Stimulated activated CD4-positive, alpha-beta T cell treated with anti-CD3 and anti-CD28 coated beads, TNF-alpha, amount 100 ng/mL, for 48 hours (primary cell): ENCODE measurements around the gene PKIG.

ENCODE experiments used
- DNase-seq, 3 donors: peaks; one replicate each; pipeline ENCODE4 v3.0.0-alpha.2; 2020; ENCODE audit warnings: low read depth in 3 of 3

Gene PKIG

DNA sequence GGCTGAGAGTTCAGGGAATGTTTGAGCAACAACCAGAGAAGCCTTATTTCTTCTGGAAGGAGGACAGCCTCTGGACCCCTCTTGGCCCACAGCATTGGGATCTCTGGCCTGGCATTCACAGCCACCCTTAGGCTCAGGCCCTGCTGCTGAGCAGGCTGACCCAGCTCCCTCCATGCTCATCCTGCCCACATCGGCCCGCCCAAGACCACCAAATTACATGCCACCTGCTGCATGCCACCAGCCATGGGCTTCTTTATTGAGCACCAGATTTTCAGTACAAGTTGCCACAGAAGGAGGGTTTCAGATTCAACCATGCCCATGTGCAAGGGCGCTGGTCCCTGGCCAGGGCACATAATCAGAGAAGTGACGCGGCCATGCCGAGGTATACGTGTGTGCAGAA is 36.9 kb downstream of the PKIG start:
- DNase-seq, result no peak

DNA sequence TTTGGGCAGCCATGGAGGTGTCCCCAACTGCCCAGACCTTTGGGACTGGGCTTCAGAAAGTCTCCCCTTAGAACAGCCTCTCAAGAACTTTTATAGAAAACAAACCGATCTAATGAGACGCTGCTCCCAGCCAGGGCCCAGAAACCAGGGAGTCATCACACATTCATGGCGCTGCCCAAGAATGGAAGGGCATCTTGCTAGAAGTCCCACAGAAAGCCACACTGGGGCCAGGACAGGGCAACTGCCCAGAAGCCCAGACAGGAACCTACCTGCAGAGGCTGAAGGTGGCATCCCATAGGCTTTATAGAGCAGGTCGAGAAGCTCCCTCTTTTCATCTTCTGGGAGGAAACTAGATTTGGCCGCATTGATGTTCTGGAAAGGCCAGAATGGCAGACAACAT is 37.7 kb downstream of the PKIG start:
- DNase-seq, result no peak

DNA sequence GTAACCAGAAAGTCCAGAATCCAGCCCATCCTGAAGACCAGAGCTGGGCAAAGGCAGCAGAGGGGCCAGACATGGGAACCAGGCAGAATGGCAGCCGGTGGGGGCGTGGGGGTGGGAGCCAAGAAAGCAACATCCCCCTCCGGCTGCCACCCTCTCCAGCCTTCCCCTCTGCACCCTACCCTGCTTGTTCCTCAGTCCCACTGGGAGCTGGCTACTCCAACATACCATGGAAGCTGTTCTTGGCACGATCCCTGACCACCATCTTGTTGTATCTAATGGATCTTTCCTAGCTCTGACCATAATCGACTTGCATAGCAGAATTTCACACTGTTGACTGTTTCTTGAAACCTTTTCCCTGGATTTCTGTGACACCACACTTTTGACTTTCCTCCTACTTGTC is 38.9 kb downstream of the PKIG start:
- DNase-seq, result no peak

DNA sequence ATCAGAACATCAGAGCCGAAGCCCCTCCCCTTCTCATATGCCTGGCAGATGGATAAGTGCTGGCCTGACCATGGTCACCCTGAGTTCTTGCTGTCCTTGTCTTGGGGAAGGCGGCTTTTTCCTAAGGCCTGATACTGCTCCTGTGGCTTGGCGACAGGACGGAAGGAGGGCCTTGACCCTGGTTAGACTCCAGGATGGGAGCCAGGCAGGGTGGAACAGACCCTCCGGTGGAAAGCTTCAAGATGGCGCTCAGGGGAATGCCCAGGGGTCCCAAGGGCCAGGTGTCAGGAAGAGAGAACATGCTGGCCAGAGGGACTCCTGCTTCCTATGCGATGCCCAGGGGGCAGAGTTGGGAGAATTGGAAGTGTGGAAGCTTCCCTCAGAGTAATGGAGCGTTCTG is 39.6 kb downstream of the PKIG start:
- no peak for DNase-seq

DNA sequence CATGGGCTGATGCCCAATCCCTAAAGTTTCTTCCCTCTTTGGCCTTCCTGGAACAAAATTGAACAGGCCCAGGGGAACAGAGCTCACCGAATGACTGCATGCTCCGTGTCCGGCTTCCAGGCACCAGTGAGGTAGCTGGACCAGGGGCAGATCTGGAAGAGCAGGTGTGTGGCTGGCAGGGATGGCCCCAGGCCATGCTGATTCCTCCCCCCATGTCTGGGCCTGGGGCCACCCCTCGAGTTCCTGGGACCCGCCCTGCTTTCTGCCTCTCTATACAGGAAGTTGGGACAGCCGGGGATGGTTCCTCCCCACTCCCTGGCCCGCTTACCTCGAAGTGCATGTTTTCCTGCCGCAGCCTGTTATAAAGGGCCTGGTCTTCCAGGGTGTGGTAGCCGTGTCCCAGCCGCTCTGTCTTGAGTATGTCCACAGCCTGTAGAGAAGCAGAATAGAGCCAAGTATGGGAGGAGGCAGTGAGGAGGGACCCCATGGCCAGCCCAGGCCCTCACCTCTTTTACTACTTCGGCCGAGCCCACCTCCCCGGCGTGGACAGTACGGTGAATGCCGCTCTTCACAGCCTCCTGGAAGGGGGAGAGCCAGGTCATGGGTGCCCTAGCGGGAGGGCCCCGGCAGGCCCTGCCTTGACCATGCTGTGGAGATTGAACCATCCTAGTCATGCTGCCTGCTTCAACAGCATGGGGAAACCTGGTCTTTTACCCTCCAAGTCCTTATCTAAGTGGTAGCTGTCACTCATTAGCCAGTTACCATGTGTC is 40.3 kb downstream of the PKIG start:
- DNase-seq, result no peak

DNA sequence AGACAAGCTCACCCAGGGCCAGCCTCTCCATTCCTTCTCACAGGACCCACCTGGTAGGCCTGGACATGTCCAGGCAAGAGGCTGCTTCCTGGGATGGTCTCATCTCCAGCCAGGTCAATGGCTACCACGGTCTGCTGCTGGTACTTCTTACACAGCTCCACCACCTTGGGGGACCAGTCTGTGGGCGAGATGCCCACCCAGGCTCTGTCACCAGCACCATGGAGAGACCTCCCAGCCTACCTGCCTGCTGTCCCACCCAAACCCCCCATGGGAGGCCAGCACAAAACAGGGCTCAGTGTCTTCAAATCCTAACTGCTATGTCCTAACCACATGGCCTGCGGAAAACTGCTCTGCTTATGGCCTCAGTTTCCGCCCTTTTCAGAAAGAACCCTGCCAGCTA is 41.8 kb downstream of the PKIG start:
- DNase-seq, result no peak

DNA sequence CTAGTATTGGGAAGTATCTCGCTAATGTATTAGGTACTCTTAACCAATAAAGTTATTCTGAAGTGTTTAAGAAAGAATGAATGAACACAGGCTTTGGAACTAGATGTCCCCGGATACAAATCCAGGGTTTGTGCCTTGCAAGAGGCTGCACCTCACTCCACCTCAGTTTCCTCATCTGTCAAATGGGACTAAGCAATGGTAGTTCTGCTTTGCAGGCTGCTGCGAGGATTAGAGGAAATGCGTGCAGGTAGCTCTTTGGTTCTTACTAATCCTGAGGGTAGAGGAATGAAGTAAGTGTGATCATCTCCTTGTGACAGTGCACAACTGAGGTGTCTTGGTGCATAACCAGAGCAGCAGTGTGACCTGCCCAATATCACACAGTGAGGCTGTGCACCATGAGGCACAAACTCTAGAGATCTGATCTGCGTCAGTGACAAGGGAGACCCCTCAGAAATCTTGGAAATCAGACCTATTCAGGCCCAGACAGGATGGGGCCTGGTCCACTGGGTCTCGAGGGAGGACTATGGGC is 42.4 kb downstream of the PKIG start:
- DNase-seq, result no peak

DNA sequence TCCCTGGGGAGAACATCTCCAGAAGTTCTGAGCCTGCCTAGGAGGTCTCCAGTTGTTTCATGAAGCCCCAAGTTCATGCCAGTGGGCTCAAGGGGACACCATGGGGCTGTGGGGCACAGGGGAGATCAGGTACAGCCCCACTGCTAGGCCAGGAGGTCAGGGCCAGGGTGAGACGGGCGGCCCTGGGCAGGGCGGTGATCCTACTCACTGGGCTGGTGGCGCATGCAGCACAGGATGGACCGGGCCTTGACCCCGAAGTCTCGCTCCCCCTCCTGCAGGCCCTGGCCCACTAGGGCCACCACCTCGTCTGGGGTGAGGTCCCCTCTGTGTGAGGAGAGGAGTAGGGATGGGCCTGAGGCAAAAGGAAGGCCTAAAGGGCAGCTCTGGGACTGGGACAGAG is 43.0 kb downstream of the PKIG start:
- DNase-seq, result no peak

DNA sequence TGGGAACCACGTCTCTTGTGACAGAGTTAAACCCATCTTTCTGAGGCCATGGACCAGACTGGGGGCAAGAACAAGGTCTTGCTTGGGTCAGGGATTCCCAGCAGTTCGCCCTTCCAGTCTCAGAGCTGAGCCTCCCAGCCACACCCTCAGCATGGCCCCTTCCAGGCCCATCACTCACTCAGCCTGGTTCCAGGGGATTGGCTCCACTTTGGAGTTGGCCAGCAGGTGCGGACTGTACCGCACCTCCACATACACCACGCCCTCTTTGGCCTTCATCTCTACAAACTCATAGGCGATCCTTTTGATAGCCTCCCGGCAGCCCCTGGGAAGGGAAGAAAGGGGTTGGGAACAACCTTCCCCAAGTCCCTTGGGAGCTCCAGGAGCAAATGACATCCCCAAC is 43.9 kb downstream of the PKIG start:
- no peak for DNase-seq

DNA sequence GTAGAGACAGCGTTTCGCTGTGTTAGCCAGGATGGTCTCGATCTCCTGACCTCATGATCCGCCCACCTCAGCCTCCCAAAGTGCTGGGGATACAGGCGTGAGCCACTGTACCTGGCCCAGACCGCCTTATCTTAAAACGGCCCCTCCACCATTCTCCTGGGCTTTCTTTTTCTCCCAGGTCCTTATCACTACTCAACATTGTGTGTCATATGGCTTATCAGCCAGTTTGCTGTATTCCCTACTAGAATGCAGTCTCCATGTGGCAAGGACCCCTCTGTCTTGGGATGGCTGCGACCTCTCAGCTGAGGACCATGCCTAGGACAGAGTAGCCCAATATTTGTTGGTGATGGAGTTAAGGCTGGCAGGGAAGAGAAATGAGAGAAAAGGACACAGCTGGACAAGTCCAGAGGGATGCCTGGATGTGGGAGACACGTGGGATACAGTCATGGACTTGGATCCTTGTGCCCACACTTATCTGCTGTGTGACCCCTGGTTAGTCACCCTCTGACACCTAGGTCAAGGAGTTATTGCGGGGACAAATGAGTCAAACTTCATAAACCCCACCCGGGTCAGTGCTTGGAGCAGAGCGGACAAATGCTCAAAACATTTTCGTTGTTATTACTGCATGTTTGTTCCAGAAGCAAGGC is 45.1 kb downstream of the PKIG start:
- DNase-seq, result no peak

DNA sequence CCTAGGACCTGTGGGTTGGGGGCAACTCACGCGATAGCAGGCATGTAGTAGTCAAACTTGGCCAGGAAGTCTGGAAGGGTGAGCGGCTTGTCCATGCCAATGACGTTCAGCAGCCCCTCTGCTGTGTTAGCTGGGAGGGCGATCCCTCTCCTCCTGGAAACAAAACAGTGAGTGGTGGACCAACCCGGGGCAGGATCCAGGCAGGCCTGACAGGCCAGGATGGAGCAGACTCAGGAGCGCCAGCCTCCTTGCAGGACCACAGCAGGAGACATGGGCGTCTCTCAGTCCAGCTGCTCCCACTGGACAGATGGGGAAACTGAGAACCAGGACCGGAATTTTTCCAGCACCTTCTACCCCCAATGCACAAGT is 46.6 kb downstream of the PKIG start:
- DNase-seq, result no peak

DNA sequence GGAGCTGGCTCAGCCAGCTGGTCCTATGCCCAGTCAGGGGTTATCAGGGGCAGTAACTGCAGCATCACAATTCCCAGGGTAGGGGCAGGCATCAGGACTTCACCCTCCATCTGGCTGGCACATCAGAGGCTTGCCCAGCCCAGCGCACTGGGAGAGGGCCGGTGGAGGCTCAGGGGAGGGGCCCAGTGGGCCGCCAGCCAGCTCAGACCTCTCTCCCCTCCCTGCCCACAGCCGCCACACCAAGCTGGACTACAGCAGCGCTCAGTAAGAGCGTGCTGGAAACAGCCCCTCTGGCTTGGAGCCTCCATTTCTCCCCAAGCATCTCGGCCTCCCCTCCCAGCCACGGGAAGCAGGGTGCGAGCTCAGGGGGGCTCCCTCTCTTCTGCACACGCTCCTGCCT is 47.2 kb downstream of the PKIG start:
- no peak for DNase-seq

DNA sequence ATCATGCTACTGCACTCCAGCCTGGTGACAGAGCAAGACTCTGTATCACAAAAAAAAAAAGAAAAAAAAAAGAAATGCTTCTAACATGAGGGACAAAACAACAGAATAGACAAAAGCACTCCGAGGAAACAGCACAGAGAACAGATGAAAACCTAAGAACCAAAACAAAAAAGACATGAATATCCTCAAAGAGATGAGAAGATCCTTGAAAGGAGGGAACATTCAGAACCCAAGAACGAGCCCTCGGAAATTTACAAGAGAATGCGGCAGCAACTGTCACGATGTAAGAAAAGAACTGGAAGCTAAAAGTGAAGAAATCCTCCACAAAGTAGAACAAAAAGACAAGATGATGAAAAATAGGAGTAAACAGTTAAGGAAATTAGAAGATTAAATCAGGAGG is 47.9 kb downstream of the PKIG start:
- no peak for DNase-seq

DNA sequence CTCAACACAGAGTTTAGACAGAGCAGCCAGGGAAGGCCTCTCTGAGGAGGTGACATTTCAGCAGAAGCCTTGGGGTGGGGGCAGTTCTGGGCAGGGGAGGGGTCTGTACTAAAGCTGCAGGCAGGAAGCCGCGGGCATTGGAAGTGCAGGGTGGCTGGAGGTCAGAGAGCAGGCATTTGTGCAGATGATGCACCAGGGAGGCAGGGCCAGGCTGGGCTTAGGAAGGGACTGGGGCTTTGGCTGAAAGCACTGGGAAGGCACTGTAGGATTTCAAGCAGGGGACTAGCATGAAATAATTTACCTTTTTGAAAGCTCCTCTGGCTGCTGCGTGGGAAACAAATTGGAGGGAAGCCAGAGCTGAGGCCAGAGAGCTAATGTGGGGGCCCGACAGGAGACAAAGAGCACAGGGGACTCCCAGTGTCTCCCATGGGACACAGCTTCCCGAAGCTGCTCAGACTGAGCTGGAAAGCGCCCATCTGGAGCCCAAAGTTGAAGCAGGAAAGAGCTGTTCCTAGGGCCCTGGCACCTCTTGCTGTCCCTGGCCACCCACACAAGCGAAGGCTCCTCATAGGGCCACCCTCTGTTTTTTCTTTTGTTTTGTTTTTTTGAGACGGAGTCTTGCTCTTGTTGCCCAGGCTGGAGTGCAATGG is 49.8 kb downstream of the PKIG start:
- no peak for DNase-seq

DNA sequence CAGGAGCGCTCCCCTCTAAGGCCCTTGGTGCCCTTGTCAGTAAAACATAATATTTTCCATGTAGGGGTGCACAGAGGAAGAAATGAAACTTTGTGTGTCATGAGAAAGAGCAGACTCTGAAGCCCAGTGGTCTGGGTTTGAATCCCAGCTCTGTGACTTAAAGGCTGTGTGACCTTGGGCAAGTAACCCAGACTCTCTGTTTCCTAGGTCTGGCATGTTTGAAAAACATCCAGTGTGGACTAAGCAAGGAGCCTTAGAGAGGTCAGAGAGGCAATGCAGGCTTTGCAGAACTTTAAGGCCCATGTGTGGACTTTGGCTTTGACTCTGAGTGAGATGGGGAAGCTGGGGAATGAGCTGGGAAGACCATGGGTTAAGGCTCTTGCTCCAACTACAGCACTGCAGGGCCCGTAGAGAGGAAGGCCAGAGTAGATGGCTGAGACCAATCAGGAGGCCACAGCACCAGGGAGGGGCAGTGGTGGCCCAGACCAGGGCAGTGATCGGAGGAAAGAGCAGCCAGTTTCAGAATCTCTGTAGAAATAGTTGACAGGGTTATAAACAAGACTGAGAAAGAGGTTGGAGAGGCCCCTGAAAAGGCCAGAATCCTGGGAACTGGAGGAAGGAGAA is 50.9 kb downstream of the PKIG start:
- DNase-seq, result no peak

DNA sequence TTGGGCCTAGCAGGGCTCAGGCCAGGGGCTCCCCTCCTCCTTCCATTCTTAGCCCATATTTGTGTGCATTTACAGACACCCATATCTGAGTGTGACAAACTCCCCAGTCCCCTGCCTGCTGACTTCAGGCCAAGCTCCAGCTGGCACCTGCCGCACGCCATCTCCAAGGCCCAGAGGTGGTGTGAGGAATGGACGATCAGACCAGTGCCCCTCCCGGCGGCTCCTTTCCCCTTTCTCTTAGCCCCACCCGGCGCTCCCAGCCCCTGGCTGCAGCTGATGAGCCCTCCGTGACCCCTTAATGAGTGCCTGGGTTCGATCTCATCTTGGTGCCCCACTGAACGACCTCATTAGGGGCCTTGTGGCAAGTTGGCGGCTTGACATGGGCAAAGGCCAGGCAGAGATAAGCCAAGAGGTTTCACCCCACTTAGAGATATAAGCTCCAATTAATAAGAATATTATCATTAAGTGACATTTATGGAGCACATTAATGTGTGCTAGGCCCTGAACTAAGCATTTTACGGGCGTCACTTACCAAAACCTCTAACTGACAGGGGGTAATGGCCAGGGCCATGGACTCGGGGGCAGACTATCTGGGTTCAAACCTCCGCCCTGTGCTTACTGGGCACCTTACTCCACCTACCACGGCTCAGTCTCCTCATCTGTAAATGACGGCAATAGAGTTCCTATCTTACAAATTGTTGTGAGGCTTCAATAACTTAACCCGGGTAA is 51.7 kb downstream of the PKIG start:
- DNase-seq, result no peak

DNA sequence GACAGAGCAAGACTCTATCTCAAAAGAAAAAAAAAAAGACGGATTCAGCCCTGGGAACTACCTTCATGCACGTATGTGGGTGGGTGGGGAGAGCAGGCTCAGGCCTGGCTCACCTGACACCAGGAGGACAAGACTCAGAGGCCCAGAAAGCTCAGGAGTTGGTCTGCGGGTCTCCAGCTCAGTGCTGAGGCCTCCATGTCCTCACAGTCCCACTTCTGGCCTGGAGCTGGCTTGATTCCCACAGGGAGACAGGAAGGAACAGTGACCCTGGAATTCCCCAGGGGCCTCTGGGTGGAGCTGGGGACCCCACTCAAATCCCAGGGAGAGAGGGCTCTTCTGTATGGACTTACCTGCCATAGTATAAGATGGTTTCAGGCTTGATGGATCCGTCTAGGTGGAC is 53.5 kb downstream of the PKIG start:
- DNase-seq, result no peak

DNA sequence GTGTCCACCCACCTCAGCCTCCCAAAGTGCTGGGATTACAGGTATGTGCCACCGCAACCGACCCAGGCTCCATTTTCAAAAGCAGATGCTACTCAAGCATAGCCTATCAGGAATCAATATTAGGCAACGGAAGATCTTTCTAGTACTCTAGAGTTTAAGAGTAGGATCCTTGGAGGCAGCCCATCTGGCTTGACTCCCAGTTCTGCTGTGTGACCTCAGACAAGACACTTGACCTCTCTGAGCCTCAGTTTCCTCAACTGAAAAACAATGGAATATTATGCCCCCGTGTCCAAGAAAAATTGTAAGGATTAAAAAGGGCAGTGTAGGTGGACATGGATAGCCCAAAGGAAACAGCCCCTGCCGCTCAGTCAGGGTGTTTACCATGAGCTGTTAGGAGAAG is 54.7 kb downstream of the PKIG start:
- DNase-seq, result no peak

DNA sequence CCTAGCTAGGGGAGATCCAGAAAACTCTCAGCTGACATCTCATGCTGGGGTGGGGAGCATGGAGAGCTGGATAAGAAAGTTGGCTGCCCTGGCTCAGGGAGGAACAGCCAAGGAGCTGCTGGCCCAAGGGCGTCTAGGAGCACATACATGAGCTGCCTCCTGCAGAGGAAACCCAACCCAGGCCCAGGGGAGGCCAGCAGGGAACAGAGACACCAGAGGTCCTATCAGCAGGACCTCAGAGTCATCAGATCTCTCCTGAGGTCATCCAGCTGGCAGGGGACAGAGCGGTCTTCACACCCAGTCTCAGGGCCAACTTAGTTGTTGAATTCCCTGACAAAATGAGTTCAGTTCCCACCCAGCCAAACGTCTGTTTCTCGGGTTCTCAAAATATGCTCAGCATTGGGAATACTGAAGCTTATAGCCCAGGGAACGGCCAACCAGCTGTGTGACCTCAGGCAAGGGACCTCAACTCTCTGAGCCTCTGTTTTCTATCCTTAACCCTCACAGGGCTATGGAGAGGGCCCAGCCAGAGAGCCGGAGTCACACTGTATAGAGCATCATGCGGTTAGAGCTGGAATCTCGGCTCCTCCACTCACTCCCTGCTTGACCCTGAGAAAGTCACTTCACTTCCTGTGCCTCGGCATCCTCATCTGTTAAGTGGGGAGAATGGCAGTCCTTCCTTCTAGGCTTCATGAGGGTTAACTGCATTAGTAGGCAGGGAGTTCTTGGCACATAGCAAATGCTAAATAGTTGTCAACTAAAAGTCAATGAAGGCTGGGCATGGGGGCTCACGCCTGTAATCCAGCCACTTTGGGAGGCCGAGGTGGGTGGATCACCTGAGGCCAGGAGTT is 55.4 kb downstream of the PKIG start:
- no peak for DNase-seq

DNA sequence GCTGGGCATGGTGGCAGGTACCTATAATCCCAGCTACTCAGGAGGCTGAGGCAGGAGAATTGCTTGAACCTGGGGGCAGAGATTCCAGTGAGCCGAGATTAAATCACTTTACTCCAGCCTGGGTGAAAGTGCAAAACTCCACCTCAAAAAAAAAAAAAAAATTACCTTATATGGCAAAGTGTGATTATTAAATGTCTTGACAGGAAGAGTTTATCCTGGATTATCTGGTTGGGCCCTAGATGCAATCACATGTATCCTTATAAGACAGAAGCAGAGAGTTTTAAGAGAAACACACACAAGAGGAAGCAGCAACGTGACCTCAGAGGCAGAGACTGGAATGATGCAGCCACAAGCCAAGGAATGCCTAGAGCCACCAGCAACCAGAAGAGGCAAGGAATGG is 58.1 kb downstream of the PKIG start:
- DNase-seq, result no peak

DNA sequence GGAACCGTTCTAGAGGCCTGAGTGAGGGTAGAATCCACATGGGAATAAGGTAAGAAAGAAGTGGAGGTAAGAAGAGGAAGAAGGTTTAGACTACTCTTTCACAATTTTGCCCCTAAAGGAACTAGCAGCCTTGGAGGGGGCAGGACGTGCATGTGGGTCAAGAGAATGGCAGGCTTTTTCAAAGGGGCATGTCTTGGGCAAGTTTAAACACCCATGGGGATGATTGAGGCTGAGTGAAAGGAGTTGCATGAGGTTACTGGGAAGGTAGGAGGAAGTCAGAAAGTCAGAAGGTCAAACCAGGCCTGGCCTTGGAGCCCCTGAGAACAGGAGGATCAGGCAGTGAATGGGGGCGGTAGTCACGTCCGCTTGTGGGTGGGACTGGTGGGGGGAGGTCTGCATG is 58.9 kb downstream of the PKIG start:
- no peak for DNase-seq
